NK-92 treated with Interleukin-12 subunit alpha and Interleukin-12 subunit beta, amount 100 ng/mL, for 24 hours (cell line): ENCODE measurements around the gene TCFL5.

Experiments
- DNase-seq: peaks from one replicate; lab custom pipeline; 2025; lab: John Stamatoyannopoulos, UW

The TCFL5 gene

DNA sequence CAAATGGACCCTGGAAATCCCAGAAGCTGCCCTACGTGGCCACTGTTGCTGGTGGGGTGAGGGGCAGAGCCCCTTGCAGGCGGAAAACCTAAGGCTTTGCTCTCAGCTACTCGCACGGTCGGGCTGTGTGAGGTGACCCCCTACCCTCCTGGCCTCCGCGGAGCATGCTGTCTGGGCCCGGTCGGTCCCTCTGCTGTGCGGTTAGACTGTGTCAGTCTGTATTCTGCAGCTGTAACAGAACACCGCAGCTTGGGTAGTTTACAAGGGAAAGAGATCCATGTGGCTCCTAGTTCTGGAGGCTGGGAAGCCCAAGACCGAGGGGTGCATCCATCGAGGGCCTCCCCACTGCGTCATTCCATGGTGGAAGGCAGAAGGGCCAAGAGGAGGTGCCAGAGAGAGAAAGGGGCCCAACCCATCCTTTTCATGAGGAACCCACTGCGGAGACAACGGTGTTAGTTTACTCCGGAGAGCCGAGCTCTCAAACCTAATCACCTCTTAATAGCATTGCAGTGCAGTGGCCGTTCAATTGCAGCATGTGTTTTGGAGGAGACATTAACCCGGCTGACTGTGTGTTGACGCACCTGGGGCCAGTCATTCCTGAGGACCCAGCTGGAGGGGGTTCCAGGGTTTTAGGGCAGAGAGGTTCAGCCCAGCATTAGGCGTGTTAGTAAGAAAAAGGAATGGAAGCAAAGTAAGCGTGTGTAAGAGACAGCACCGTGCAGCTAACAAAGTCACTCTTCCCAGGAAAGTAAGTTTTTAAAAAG, 26.5 kb downstream of the TCFL5 start:
- DNase-seq = no peak

DNA sequence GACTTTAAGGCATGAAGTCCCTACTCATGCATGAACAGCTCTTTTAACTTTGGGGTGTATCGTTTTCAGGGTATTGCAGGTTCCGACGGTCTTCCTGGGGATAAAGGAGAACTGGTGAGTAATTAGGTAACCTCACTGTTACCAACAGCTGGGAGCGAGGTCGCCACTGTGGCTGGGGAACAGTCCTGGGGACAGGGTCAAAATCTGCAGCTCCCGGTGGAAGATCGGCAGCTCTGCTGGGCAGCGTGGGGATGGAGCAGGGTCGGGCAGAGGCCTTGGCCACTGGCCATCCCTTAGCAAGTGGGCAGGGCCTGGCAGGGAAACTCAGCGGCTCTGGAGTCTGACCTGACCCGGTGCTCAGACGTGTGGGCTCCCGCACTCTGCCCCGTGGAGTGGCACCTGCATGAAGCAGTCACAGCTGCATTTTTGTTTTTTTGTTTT, 28.7 kb downstream of the TCFL5 start:
- DNase-seq = no peak

DNA sequence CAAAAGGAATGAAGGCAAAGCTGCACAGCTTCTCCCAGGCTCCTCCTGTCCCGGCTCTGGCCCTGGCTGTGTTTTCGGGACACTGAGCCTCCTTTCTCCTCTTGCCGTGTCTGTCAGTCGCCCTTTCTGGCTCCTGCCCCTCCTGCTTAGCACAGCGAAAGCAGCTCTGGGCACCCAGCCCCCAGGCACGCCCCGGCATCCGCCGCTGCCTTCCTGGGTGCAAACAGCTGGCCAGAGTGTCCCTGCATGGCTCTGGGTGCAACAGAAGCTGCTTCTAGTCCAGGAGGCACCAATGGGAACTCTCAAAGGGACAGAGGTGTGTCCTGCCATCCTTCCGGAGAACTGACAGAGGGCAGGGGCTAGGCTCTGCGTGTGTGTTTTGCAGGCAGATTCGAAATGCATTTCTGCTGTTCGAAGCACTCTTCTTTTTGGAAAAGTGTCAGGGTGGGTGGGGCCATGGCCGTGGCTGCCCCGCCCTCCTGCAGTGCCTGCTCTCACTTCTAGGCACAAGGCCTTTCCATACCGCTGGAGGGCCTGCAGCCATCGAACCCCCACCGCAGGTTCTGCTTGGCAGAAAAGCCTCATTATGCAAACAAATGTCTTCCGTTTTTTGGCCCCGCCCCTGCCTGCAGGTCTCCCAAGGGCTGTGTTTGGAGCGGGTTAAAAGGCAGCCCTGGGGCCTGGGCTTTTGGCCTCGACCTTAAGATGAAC, 29.3 kb downstream of the TCFL5 start:
- DNase-seq = no peak

DNA sequence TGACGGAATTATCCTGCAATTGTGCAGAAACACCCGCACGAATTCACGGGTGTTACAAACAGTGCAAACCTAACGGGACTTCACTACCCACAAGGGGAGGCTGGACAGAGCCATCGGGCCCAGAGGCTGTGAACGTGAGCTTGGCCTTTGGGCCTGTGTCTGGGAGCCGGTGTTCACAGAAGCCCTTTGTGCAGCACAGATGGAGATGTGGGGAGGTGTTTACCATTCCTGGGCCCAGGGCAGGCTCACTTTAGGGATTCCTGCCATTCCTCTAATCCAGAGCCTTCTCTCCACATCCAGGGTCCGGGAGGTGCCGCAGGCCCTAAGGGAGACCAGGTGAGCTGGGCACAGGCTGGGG, 29.8 kb downstream of the TCFL5 start:
- no peak for DNase-seq

DNA sequence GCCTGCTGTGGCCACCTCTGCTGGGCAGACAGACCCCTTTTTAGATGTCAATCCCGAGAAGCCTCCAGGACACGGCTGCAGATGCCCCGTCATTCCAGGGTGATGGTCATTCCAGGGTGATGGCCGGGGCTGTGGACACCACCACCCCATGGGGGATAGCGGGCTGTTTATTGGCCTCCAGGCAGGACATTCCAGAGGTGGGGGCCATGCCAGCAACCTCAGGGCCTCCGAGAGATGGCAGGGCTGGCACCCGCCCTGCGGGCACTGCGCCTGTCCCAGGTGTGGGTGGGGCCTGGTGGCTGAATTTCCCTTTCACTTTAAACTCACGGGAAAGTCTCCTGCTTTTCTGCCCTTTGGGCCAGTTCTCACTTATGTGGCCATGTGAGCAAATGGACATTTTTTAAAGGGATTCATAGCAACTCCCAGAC, 30.2 kb downstream of the TCFL5 start:
- DNase-seq = no peak

DNA sequence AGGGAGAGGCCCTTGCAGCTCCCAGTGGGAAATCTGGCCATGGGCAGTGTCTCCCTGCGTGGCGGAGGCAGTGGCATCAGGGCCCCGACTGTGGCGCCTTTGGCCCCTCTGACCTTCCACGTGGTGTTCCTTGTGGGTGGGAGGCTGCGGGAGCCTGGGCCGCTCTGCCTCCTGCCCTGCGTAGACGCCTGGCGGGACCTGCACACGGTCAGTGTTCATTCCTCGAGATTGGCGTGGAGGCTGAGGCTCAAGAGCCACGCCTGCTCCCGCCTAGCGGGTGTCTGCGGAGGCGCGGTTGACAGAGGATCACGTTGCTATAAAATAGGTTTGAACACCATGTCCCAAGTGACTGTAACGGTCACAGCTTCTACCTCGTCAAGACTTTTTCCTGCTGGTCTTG, 30.8 kb downstream of the TCFL5 start:
- DNase-seq = no peak

DNA sequence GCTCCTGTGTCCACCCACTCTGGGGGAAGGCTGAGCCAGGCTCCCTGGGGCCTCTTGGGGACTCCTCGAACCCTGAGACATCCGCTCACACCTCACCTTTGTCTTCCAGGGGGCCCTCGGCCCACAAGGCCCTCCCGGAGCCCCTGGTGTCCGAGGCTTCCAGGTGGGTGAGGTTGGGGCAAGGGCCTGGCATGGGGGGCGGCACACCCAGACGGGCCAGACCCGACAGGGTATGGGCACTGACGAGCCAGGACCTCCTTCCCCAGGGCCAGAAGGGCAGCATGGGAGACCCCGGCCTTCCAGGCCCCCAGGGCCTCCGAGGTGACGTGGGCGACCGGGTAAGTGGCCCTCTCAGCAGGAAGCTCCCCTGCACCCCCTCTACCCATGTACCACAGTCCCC, 31.4 kb downstream of the TCFL5 start:
- DNase-seq = no peak

DNA sequence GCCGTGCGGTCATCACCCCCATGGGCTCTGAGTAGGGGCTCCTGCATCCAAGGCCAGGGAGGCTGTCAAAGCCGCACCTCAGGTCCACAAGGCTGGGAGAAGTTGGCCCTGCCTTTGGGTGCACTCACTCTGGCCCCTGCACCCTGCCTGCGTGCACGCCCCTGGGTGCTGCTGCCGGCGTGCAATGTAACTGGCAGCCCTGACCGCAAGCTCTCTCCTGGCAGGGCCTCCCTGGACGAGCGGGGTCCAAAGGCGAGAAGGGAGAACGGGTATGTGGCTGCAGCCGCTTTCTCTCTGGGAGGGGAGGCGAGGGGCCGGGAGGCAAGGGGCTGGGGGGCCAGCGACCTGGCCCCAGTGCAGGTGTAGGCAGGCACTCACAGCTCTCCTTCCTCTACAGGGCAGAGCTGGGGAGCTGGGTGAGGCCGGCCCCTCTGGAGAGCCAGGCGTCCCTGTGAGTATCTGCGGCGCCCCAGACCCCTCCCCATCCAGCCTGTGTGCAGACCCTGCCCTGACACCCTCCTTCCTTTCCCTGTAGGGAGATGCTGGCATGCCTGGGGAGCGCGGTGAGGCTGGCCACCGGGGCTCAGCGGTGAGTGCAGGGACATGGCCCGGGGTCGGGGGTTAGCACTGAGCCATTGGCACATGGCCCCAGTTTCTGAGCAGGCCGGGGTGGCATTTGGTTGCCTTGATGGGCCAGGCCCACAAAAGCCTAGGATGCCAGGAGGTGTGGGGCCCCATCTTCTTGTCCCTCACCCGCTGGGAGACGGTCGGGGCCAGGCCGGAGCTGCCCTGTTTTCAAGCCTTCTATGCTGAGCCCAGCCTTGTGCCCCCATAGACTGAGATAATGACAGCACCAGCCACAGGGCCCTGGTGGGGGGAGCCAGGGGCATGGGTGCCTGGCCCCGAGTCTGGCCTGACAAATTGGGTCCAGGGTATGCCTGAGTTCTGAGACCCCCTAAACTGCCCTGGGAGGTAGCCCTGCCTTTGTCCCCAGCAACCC, 32.1 kb downstream of the TCFL5 start:
- DNase-seq = no peak

DNA sequence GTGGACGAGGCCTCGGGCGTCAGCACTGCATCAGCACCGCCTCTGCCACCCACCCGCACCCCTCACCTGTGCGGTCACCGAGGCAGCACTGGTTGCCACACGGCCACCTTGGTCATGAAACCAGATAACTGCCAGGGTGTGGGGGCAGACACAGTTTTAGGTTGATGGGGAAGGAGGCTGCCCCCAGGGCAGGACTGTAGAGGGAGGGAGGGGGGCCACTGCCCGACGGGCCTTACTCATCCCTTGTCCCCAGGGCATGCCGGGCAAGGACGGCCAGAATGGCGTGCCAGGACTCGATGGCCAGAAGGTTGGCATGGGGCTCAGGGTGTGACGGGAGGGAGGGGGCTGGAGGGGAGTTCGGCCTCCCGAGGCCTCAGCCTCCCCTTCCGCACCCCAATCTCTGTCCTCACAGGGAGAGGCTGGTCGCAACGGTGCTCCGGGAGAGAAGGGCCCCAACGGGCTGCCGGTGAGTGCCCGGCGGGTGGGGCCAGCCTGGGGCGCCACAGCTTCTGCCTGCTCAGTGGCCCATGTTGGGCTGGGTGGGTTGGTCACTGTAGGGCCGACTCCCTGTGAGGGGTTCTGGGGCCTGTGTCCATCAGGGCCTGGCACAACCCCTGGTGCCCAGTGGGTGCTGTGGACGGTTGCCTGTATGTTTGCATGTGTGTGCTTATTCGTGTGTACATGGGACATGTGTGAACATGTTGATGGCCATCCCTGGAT, 33.0 kb downstream of the TCFL5 start:
- DNase-seq = no peak

DNA sequence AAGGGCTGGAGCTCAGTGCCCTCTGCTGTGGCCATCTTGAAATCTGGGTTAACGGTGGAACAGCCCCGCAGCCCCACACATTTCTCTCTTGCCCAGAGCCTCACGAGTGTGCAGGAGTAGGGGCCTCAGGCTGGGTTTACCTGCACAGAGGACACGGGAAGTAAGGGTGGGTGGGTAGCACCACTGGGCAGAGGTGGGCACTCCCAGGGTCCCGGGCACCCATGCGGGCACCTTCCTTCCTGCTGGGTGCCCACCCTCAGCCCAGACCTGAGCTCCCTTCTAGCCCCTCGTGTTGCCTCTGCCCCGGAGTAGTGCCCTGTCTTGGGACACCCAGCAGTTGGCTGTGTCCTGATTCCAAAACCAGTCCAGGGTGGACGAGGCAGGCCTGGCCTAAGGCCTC, 33.6 kb downstream of the TCFL5 start:
- no peak for DNase-seq

DNA sequence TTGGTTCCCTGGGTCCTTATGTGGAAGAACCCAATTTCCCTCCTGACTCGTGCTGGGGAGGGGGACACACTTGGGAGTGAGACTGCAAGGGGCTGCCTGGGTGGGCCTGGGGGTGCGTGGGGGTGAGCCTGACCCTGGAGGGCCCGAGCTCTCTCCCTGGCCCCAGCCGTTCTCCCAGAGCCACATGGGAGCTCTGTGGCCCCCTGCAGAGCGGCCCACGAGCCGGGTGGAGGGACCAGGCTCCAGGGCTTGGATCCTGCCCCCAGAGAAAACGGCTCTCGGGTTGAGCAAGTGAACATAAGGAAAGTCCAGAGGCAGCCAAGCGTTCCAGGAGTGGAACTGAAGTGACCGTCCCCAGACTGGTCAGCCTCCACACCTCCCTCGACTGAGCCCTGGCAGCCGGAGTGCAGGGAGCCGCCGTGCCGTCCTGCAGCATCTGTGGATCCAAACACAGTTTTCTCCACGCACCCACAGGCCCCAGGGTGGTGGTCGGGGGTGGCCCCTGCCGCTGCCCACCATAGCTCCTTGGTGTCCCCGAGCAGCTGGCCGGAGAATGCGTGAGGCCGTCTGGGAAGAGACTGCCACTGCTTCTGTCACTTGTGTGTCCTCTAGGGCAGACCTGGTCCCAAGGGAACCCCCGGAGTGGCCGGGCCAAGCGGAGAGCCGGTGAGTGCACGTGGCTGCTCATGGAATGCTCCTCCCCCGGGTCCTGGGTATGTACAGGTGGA, 34.1 kb downstream of the TCFL5 start:
- DNase-seq = no peak

DNA sequence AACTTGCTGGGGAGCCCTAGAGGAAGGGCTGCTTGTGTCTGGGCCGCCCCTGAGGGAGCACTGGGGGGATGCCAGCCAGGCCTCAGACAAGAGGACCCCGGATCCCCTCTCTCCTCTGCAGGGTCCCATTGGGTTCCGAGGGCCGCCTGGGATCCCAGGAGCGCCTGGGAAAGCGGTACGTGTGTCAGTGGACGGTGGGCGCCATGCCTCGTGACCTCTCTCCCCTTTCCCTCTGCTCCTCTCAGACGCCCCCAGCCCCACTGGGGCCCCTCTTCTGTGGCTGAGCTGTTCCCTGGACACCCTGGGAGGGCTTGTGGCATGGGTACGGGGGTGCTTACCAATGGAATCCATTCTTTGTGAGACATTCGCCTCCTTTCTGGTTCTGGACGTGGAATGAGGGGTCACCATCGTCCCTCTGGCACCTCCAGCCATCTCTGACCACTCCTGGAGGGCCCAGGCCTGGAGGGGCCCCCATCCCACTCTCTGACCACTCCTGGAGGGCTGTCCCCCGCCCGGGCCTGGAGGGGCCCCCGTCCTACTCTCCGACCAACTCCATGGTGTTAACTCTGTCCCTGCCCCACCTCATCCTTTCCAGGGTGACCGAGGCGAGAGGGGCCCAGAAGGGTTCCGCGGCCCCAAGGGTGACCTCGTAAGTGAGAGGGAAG, 34.8 kb downstream of the TCFL5 start:
- DNase-seq = no peak

DNA sequence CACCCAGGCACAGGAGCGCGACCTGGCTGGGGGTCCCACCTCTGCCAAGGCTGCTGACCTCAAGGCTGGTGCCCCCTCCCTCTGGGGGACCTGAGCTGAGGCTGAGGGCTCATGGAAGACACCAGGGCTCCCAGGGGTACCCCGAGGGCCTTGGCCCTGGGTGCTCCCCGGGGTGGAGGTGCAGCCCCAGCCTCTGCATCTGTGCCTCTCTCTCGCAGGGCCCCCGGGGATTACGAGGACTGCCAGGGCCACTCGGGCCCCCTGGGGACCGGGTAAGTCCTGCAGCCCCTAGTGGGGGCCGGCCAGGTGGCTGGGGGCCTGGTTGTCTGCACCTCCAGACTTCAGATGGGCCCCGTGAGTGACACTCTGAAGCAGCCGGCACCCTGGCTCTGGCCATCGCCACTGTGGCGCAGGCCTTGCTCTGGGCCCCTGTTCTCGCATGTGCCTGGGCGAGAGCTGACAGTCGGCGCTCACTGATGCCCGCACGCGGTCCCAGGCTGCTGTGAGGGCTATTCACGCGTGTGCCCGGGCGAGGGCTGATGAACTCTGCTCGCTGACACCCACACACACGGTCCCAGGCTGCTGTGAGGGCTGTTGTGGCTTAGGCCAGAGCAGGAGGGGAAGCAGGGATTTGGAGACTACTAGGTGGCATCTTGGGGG, 35.5 kb downstream of the TCFL5 start:
- DNase-seq = no peak

DNA sequence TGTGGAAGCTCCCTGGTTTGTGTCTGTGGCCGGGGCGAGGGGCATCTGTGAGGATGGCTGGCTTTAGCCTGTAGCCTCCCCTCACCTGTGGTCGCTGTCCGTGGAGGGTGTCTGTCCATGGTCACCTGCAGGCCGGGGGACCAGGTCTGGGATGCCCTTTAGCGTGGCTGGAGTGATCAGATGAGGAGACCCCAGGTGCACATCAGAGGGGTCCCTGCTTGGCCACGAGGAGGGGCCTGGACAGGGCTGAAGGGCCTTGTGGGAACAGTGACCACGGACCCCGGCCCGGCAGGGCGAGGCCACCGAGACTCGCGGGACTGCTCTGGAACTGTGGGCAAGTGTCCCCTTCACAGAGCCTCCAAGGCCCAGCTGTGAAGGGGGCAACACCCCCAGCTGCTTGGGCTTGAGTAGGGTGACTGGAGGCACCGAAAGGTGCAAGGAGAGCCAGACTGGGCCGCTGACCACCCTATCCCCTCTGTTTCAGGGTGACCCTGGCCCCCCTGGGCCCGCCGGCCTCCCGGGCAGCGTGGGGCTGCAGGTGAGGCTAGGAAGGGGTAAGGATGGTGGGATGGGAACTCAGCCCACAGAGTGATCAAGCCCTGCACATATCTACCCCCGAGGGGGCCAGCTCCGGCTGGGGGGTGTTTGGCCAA, 36.2 kb downstream of the TCFL5 start:
- DNase-seq = no peak

DNA sequence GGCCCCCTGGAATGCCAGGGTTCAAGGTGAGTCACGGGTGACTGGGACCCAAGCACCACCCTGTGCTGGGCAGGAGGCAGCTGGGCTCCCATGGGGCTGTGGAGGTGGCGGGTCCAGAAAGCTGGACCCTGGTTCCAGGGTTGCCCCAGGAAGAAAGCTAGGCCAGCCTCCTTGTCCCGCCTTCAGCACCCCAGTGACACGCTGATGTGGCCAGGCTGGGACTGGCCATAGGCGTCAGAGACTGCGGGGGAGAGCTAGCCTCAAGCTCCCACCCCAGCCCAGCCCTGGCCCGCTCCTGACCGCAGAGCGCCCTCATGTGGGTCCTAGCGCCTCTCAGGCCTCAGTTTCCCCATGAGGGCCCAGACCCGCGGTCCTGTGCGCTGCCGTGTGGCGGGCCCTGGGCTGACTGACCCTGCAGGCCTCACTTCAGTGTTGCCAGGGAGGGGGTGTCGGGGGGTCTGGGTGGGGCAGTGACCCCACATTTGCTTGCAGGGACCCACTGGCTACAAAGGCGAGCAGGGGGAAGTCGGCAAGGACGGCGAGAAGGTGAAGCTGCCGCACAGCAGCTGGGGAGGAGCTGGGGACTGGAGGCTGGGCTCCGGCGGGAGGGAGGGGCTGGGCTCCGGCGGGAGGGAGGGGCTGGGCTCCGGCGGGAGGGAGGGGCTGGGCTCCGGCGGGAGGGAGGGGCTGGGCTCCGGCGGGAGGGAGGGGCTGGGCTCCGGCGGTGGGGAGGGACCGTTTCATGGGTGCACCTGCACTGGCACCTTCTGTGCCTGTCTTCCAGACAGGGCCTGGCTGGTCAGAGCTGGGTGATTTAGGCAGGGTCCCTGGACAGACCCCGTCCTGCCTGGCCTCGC, 36.9 kb downstream of the TCFL5 start:
- DNase-seq = no peak

DNA sequence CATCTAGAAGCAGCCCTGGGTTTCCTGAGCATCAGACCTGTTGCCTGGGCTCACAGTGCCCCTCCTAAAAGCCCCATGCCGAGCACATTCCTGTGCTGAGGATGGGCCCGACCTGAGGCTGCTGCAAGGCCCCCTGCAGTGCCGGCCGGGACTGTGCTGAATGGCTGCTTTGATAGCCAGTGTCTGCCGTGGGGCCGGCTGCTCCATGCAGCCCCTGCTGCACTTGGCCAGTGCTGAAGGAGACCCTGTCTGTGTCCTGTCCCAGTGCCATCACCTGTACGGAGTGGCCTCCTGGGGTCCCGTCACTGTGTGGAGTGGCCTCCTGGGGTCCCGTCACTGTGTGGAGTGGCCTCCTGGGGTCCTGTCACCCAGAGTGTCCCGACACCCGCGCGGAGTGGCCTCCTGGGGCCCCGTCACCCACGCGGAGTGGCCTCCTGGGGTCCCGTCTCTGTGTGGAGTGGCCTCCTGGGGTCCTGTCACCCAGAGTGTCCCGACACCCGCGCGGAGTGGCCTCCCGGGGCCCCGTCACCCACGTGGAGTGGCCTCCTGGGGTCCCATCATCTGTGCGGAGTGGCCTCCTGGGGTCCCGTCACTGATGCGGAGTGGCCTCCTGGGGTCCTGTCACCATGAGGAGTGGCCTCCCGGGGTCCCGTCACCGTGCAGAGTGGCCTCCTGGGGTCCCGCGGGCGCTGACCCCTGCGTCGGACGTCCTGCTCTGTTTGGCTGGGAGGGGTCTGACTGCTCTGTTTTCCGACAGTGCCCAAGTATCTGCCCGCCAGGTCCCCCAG, 37.7 kb downstream of the TCFL5 start:
- no peak for DNase-seq

DNA sequence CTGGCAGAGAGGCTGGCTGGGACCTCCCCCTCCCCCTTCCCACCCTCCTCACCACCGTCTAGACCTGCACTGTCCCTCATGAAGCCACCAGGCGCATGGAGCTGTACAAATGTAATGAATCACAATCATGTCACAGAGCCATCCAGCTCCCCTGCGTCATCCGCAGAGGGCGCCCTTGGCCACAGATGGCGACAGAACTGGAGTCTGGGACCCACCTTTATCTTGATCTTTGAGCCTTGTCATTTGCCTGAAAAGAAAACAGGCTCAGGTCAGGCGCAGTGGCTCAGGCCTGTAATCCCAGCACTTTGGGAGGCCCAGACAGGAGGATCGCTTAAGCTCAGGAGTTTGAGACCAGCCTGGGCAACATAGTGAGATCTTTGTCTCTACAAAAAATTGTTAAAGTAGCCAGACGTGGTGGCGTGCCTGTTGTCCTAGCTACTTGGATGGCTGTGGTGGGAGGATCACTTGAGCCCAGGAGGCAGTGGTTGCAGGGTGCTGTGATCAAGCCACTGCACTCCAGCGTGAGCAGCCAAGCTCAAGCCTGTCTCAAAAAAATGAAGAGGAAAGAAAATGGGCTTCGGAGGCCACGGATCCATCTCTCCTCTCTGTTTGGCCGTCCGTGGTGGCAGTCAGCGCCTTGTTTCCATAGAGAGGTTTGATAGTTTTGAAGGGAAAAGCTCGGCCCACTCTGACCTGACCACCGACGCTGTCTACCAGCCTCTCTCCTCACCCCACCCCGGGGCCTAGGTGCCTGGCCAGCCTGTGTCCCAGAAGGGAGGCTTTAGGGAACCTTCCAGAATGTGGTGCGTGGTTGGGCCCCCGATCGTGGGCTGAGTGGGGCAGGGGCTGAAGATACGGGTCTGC, 38.6 kb downstream of the TCFL5 start:
- DNase-seq = no peak
